GM12878 (cell line): ENCODE results near the gene ATP5PD. TPM values are rescaled to one million over a fixed set of nuclear protein-coding genes. Genes with fewer than 3 reads are reported as not detected.

Experiments used
- CBX3 ChIP-seq: fragments of 200-600 bp; sonication (generic); IDR thresholded peaks from 2 replicates; pipeline ENCODE4 v1.6.1; 2016; ENCODE audit warnings: low read depth, borderline replicate concordance
- CUX1 ChIP-seq: IDR thresholded peaks from 2 replicates; pipeline ENCODE4 v1.6.1; 2012; ENCODE audit warnings: improper control_type of control experiment, low read depth, low read length; ENCODE audit not compliant: insufficient replicate concordance
- JUNB ChIP-seq: IDR thresholded peaks from 2 replicates; pipeline ENCODE4 v1.6.1; 2016; ENCODE audit warnings: antibody characterized with exemption, mild to moderate bottlenecking
- MYC ChIP-seq: IDR thresholded peaks from 2 replicates; pipeline ENCODE4 v1.6.1; 2011; ENCODE audit warnings: mild to moderate bottlenecking, low read length, moderate library complexity, inconsistent platforms; ENCODE audit not compliant: insufficient read depth, insufficient replicate concordance, insufficient read length, severe bottlenecking
- NFYB ChIP-seq: IDR thresholded peaks from 2 replicates; pipeline ENCODE4 v1.6.1; 2011; ENCODE audit warnings: low read depth, mild to moderate bottlenecking, low read length, improper control_type of control experiment, moderate library complexity; ENCODE audit not compliant: insufficient read depth
- SMAD1 ChIP-seq: fragments of 450-650 bp; IDR thresholded peaks from 2 replicates; pipeline ENCODE4 v1.6.1; 2018; ENCODE audit warnings: mild to moderate bottlenecking, low read depth; ENCODE audit not compliant: partially characterized antibody
- SMARCA5 ChIP-seq: fragments of 450-650 bp; IDR thresholded peaks from 2 replicates; pipeline ENCODE4 v1.6.1; 2017; ENCODE audit warnings: mild to moderate bottlenecking
- TARDBP ChIP-seq: IDR thresholded peaks from 2 replicates; pipeline ENCODE4 v1.6.1; 2016; ENCODE audit warnings: borderline replicate concordance
- YY1 ChIP-seq: IDR thresholded peaks from 2 replicates; pipeline ENCODE4 v1.6.1; 2011; ENCODE audit warnings: low read depth, mild to moderate bottlenecking, low read length
- ZBTB4 ChIP-seq: fragments of 450-650 bp; formaldehyde crosslinking; IDR thresholded peaks from 2 replicates; pipeline ENCODE4 v1.4.0; 2022; ENCODE audit warnings: mild to moderate bottlenecking, moderate library complexity
- ZNF24 ChIP-seq: fragments of 450-650 bp; IDR thresholded peaks from 2 replicates; pipeline ENCODE4 v1.6.1; 2017; ENCODE audit warnings: antibody characterized with exemption, mild to moderate bottlenecking
- polyA plus RNA-seq, 11 experiments: library from polyadenylated mRNA; depleted of rRNA in 4 of 11; unstranded in 6 of 11; stranded (reverse) in 5 of 11; fragments of >200 nt; fragmentation: Nextera tagmentation in 4 of 11; fragmentation: Illumina TruSeq in 1 of 11; extraction: Ambion mirVana in 4 of 11; extraction: Trizol in 1 of 11; gene quantifications; 1 replicate in 1 of 11; 2 replicates in 10 of 11; pipeline versions ENCODE4 v1.2.1 to v1.2.3, GENCODE V29; 2011 to 2016; ENCODE audit warnings: inconsistent platforms in 2 of 11, missing spikeins in 2 of 11, low read depth in 1 of 11
- total RNA-seq, 4 experiments: library from RNA; depleted of rRNA in 3 of 4; stranded (reverse); fragments of >200 nt in 3 of 4; fragmentation: Illumina TruSeq in 1 of 4; extraction: Trizol in 1 of 4; gene quantifications; 2 replicates each; pipeline versions ENCODE4 v1.2.1 to v1.2.3, GENCODE V29; 2013 to 2021
- TF ChIP-seq, protein P1 (sequence below), 3 experiments: IDR thresholded peaks in 2 of 3; conservative IDR thresholded peaks in 1 of 3; 2 replicates each; pipeline ENCODE4 v1.5.1; 2011; ENCODE audit warnings: low read depth in 3 of 3, low read length in 3 of 3, mild to moderate bottlenecking in 3 of 3, control low read depth in 2 of 3, moderate library complexity in 2 of 3, inconsistent platforms in 1 of 3, mixed read lengths in 1 of 3; ENCODE audit not compliant: control insufficient read depth in 2 of 3, insufficient read depth in 1 of 3; ENCODE audit errors: extremely low read depth in 1 of 3
- TF ChIP-seq, protein P2 (sequence below): IDR thresholded peaks from 2 replicates; pipeline ENCODE4 v1.6.1; 2012; ENCODE audit warnings: mild to moderate bottlenecking, low read depth, low read length
- TF ChIP-seq, protein P3 (sequence below): IDR thresholded peaks from 2 replicates; pipeline ENCODE4 v1.6.1; 2012; ENCODE audit warnings: low read depth, low read length, improper control_type of control experiment

ATP5PD gene
- total and polyA plus RNA-seq, 10 of the 15 experiments (the other 5 are each of a cell fraction or from before 2014, with no cell fraction given): 172 to 772 (median 321) TPM

DNA sequence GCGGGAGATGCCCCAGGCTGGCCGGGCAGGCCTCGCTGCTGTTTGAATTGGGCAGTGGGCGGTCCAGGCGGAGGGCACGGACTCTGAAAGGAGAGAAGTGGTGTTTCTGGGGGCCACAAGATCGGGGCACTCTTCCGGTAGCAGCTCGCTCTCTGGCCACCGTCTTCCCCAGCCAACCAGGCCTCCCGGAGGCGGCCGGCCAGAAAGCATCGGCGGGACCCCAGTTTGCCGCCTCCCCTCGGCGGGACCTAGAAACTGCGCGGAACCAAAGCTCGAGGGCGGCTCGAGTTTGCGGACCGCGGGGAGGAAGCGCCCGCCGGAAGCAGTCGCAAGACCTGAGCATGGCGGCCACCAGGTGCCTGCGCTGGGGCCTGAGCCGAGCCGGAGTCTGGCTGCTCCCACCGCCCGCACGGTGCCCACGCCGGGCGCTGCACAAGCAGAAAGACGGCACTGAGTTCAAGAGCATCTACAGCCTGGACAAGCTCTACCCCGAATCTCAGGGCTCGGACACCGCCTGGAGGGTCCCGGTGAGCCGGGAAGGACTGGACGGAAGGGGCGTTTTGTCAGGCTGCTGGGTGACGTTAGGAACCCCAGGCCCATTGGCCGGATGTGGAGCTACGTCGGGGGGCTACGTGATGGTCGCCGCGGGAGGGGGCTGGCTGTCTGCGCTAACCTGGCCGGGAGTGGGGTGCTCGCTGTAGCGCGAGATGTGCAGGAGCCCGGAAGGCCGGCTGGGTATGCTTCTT is 34.2 kb downstream of the ATP5PD start, which contains the start of gene MRPL58 (continued):
- TF ChIP-seq, protein P1, sequence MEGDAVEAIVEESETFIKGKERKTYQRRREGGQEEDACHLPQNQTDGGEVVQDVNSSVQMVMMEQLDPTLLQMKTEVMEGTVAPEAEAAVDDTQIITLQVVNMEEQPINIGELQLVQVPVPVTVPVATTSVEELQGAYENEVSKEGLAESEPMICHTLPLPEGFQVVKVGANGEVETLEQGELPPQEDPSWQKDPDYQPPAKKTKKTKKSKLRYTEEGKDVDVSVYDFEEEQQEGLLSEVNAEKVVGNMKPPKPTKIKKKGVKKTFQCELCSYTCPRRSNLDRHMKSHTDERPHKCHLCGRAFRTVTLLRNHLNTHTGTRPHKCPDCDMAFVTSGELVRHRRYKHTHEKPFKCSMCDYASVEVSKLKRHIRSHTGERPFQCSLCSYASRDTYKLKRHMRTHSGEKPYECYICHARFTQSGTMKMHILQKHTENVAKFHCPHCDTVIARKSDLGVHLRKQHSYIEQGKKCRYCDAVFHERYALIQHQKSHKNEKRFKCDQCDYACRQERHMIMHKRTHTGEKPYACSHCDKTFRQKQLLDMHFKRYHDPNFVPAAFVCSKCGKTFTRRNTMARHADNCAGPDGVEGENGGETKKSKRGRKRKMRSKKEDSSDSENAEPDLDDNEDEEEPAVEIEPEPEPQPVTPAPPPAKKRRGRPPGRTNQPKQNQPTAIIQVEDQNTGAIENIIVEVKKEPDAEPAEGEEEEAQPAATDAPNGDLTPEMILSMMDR (IDR thresholded peaks at IDR 0.05 in 2 of 3, conservative IDR thresholded peaks at IDR 0.05 in 1 of 3; ENCODE audit: control insufficient read depth in 2 of 3, extremely low read depth in 1 of 3, insufficient read depth in 1 of 3, low read depth in 3 of 3, low read length in 3 of 3): peak in 2 of 3 experiments; percentile 22 to 54; a peak in 4 of 6 replicates
- TF ChIP-seq TARDBP (no peak; the same call in 1 of the 2 replicates), ZBTB4 (CRISPR knock-in tag) (no peak), CUX1 (no peak), SMAD1 (peak; percentile 10), JUNB (no peak), CBX3 (no peak), MYC (no peak), SMARCA5 (peak; percentile 85), ZNF24 (peak; percentile 48; the same call in 1 of the 2 replicates), YY1 (peak; percentile 98), NFYB (no peak)
- TF ChIP-seq, protein P2, sequence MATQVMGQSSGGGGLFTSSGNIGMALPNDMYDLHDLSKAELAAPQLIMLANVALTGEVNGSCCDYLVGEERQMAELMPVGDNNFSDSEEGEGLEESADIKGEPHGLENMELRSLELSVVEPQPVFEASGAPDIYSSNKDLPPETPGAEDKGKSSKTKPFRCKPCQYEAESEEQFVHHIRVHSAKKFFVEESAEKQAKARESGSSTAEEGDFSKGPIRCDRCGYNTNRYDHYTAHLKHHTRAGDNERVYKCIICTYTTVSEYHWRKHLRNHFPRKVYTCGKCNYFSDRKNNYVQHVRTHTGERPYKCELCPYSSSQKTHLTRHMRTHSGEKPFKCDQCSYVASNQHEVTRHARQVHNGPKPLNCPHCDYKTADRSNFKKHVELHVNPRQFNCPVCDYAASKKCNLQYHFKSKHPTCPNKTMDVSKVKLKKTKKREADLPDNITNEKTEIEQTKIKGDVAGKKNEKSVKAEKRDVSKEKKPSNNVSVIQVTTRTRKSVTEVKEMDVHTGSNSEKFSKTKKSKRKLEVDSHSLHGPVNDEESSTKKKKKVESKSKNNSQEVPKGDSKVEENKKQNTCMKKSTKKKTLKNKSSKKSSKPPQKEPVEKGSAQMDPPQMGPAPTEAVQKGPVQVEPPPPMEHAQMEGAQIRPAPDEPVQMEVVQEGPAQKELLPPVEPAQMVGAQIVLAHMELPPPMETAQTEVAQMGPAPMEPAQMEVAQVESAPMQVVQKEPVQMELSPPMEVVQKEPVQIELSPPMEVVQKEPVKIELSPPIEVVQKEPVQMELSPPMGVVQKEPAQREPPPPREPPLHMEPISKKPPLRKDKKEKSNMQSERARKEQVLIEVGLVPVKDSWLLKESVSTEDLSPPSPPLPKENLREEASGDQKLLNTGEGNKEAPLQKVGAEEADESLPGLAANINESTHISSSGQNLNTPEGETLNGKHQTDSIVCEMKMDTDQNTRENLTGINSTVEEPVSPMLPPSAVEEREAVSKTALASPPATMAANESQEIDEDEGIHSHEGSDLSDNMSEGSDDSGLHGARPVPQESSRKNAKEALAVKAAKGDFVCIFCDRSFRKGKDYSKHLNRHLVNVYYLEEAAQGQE: peak; percentile 53
- TF ChIP-seq, protein P3, sequence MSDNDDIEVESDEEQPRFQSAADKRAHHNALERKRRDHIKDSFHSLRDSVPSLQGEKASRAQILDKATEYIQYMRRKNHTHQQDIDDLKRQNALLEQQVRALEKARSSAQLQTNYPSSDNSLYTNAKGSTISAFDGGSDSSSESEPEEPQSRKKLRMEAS: peak; percentile 76
